Kidney (tissue), 14 donors: ENCODE data around the gene COMMD2. TPM values are rescaled to one million over a fixed set of nuclear protein-coding genes. Genes with fewer than 3 reads are reported as not detected.

Source experiments
- DNase-seq, 5 donors: peaks; one replicate each; pipeline ENCODE4 v3.0.0-alpha.2; 2013 to 2020
- FAIRE-seq: peaks from 2 replicates; lab custom pipeline; 2012; peaks lifted over from hg19 to GRCh38; lab: Jason Lieb, UNC
- H3K27ac ChIP-seq, 2 donors: one replicate each; pipeline ENCODE4 v1.7.0; 2013; ENCODE audit warnings: low read depth in 2 of 2, low read length in 2 of 2, inconsistent platforms in 1 of 2
- H3K27me3 ChIP-seq: one replicate; pipeline ENCODE4 v1.7.1; 2013; ENCODE audit warnings: low read length, inconsistent platforms; ENCODE audit not compliant: control insufficient read depth, insufficient read depth
- H3K36me3 ChIP-seq, 3 donors: one replicate each; pipeline versions ENCODE4 v1.7.0 to v1.7.1; 2013; ENCODE audit warnings: low read length in 3 of 3, control low read depth in 1 of 3, inconsistent platforms in 1 of 3; ENCODE audit not compliant: insufficient read depth in 3 of 3, control insufficient read depth in 2 of 3
- H3K4me1 ChIP-seq, 3 donors: one replicate each; pipeline versions ENCODE4 v1.7.0 to v1.7.1; 2013; ENCODE audit warnings: low read length in 3 of 3, inconsistent platforms in 1 of 3, low read depth in 1 of 3; ENCODE audit not compliant: control insufficient read depth in 2 of 3, insufficient read depth in 2 of 3
- H3K4me3 ChIP-seq, 3 donors: one replicate each; pipeline versions ENCODE4 v1.7.0 to v1.8.1; 2013; ENCODE audit warnings: low read length in 3 of 3, control low read depth in 1 of 3, inconsistent platforms in 1 of 3
- H3K9ac ChIP-seq, 3 donors: one replicate each; pipeline versions ENCODE4 v1.7.0 to v1.7.1; 2013; ENCODE audit warnings: low read length in 3 of 3, control low read depth in 1 of 3, inconsistent platforms in 1 of 3
- H3K9me3 ChIP-seq, 3 donors: one replicate each; pipeline versions ENCODE4 v1.7.0 to v1.7.1; 2013; ENCODE audit warnings: low read length in 3 of 3, control low read depth in 1 of 3, inconsistent platforms in 1 of 3; ENCODE audit not compliant: control insufficient read depth in 2 of 3, insufficient read depth in 1 of 3
- CTCF ChIP-seq: IDR thresholded peaks from 3 replicates; pipeline ENCODE4 v1.5.1; 2012; ENCODE audit warnings: mild to moderate bottlenecking, moderate library complexity, borderline replicate concordance; ENCODE audit not compliant: insufficient read depth; ENCODE audit errors: extremely low read depth
- intact Hi-C: fragments of 100-400 bp; cut with DNase I; formaldehyde crosslinking; loops from one replicate; pipeline ENCODE4 v1.11.1; 2022
- polyA plus RNA-seq: library from polyadenylated mRNA; stranded (reverse); fragments of 350-450 nt; fragmentation: Illumina TruSeq; extraction: RNeasy Lipid Tissue Mini Kit (QIAGEN cat#74804); gene quantifications from one replicate; pipeline ENCODE4 v1.2.3, GENCODE V29; 2014; ENCODE audit warnings: low read depth, low replicate concordance; ENCODE audit not compliant: insufficient read depth
- total RNA-seq: library from RNA; stranded (reverse); fragmentation: NEBNext Ultra II Directional; extraction: Animal tissue kit (Norgen Biotek cat#: 25700); gene quantifications from one replicate; pipeline ENCODE4 v1.2.1, GENCODE V29; 2021
- donor health status: control.
- donor health status: control.
- donor health status: control.
- donor health status: control.
- donor health status: control.
- donor health status: DM: yes; HTN: yes; CAD: no.
- donor health status: Normal renal cell carcinoma (clear cell type).

COMMD2 gene
- total and polyA plus RNA-seq, 2 donors from 2014 or later: 17.9 to 43.4 TPM

GRCh38 chr3:149738876-149739275 lies 13.4 kb downstream of the COMMD2 start:
- DNase-seq (no peak), FAIRE-seq (no peak)
- Histone ChIP-seq H3K4me3 (no peak overlapping the region), H3K9me3 (no peaks in the 10 kb centered on the region), H3K27ac (no peak overlapping the region), H3K36me3 (peaks cover 0 to 13% (median 8%) of the 10 kb centered on the region in 3 donors), H3K9ac (no peak overlapping the region), H3K4me1 (peaks cover 0 to 5% (median 0%) of the 10 kb centered on the region in 3 donors), H3K27me3 (no peaks in the 10 kb centered on the region)
- intact Hi-C loops: no loop called here
- no peak for TF ChIP-seq CTCF

- no peak overlapping the region for H3K4me3 ChIP-seq
- no peak for DNase-seq
- TF ChIP-seq CTCF: no peak
- H3K27me3 ChIP-seq: no peaks in the 10 kb centered on the region
- H3K9ac ChIP-seq: no peak overlapping the region
- peaks cover 0 to 13% (median 8%) of the 10 kb centered on the region in 3 donors for H3K36me3 ChIP-seq
- H3K9me3 ChIP-seq: no peaks in the 10 kb centered on the region
- no peak overlapping the region for H3K27ac ChIP-seq
- intact Hi-C loops: no loop called here
- H3K4me1 ChIP-seq: peaks cover 0 to 5% (median 0%) of the 10 kb centered on the region in 3 donors
- FAIRE-seq: no peak
These were observed 15.4 kb downstream of the COMMD2 start for GRCh38 chr3:149736953-149737205.

- Histone ChIP-seq H3K27me3 (no peaks in the 10 kb centered on the region), H3K4me1 (peaks cover 0 to 5% (median 0%) of the 10 kb centered on the region in 3 donors), H3K9ac (no peak overlapping the region), H3K36me3 (peaks cover 0 to 13% (median 8%) of the 10 kb centered on the region in 3 donors), H3K9me3 (no peaks in the 10 kb centered on the region), H3K27ac (no peak overlapping the region), H3K4me3 (no peak overlapping the region)
- DNase-seq (peak in 2 of 5 donors; percentile 8 to 21), FAIRE-seq (no peak)
- no peak for TF ChIP-seq CTCF
- intact Hi-C loops: no loop called here
These were observed 15.9 kb downstream of the COMMD2 start for GRCh38 chr3:149736175-149736952.
